ENCODE measurements around the gene EPN2.

EPN2 gene

GRCh38 chr17:19361944-19362276, 124.7 kb downstream of the EPN2 start:
- DNase-seq, result no peak
- H3K36me3 Mint-ChIP-seq, result no peaks in the 10 kb centered on the region
- peaks cover 21% of the 10 kb centered on the region for H3K4me1 Mint-ChIP-seq
- CTCF ChIA-PET, result interaction anchor here (0.7 to 5.9 kb wide), 8 partner anchors 11 to 930 kb away, joined by 3 to 102 read pairs (median 7); partner anchors contain the start of gene MAPK7
- H3K27me3 Mint-ChIP-seq, result peaks cover 78% of the 10 kb centered on the region
- H3K4me3 Mint-ChIP-seq, result peak overlapping the region; percentile 65
- H3K27ac Mint-ChIP-seq, result no peak overlapping the region
- H3K9me3 Mint-ChIP-seq, result no peaks in the 10 kb centered on the region

- Mint-ChIP-seq H3K4me1 (peaks cover 26% of the 10 kb centered on the region), H3K36me3 (no peaks in the 10 kb centered on the region), H3K27me3 (peaks cover 74% of the 10 kb centered on the region), H3K9me3 (no peaks in the 10 kb centered on the region), H3K27ac (peak within 1 kb of the TSS; percentile 78), H3K4me3 (peak within 1 kb of the TSS; percentile 82)
- CTCF ChIA-PET, result interaction anchor here (0.6 to 5.9 kb wide), 24 partner anchors 8 to 929 kb away, joined by 3 to 102 read pairs (median 4); partner anchors contain the start of gene MAPK7
- DNase-seq, result peak; percentile 94
Observed at GRCh38 chr17:19362277-19363113, 125.3 kb downstream of the EPN2 start, which contains the start of gene B9D1. B9D1 (minus strand) TSS chr17:19362723; CDS start chr17:19362569, 154 bp downstream.

GRCh38 chr17:19363114-19363438, 125.9 kb downstream of the EPN2 start:
- peaks cover 69% of the 10 kb centered on the region for H3K27me3 Mint-ChIP-seq
- no peak overlapping the region for H3K27ac Mint-ChIP-seq
- CTCF ChIA-PET, result interaction anchor here (0.7 to 5.9 kb wide), 21 partner anchors 8 to 403 kb away, joined by 3 to 102 read pairs (median 5); partner anchors contain the start of gene MAPK7
- H3K36me3 Mint-ChIP-seq, result no peaks in the 10 kb centered on the region
- peaks cover 32% of the 10 kb centered on the region for H3K4me1 Mint-ChIP-seq
- H3K9me3 Mint-ChIP-seq, result no peaks in the 10 kb centered on the region
- no peak for DNase-seq
- peak overlapping the region; percentile 82 for H3K4me3 Mint-ChIP-seq

GRCh38 chr17:19363460-19364035, 126.4 kb downstream of the EPN2 start:
- Mint-ChIP-seq H3K27me3 (peaks cover 64% of the 10 kb centered on the region), H3K9me3 (no peaks in the 10 kb centered on the region), H3K27ac (no peak overlapping the region), H3K36me3 (no peaks in the 10 kb centered on the region), H3K4me1 (peaks cover 37% of the 10 kb centered on the region), H3K4me3 (peak overlapping the region; percentile 11)
- DNase-seq, result no peak
- CTCF ChIA-PET, result interaction anchor here (0.7 to 5.9 kb wide), 19 partner anchors 8 to 403 kb away, joined by 3 to 102 read pairs (median 5); partner anchors contain the start of gene MAPK7

GRCh38 chr17:19364699-19365498, 127.7 kb downstream of the EPN2 start:
- H3K36me3 Mint-ChIP-seq, result peaks cover 2% of the 10 kb centered on the region
- no peak for DNase-seq
- H3K27me3 Mint-ChIP-seq, result peaks cover 50% of the 10 kb centered on the region
- H3K27ac Mint-ChIP-seq, result no peak overlapping the region
- no peak overlapping the region for H3K4me3 Mint-ChIP-seq
- CTCF ChIA-PET, result interaction anchor here (0.6 to 5.9 kb wide), 9 partner anchors 13 to 397 kb away, joined by 3 to 102 read pairs (median 3); partner anchors contain the start of gene MAPK7
- peaks cover 50% of the 10 kb centered on the region for H3K4me1 Mint-ChIP-seq
- no peaks in the 10 kb centered on the region for H3K9me3 Mint-ChIP-seq

GRCh38 chr17:19365499-19365817, 128.3 kb downstream of the EPN2 start:
- Mint-ChIP-seq H3K4me1 (peaks cover 56% of the 10 kb centered on the region), H3K36me3 (peaks cover 5% of the 10 kb centered on the region), H3K27me3 (peaks cover 45% of the 10 kb centered on the region), H3K27ac (no peak overlapping the region), H3K9me3 (no peaks in the 10 kb centered on the region), H3K4me3 (no peak overlapping the region)
- no peak for DNase-seq
- CTCF ChIA-PET, result interaction anchor here (0.6 to 5.9 kb wide), 7 partner anchors 9 to 280 kb away, joined by 3 to 102 read pairs (median 3); partner anchors contain the start of gene MAPK7

GRCh38 chr17:19365833-19366636, 128.9 kb downstream of the EPN2 start:
- H3K4me3 Mint-ChIP-seq, result no peak overlapping the region
- peaks cover 62% of the 10 kb centered on the region for H3K4me1 Mint-ChIP-seq
- H3K27ac Mint-ChIP-seq, result no peak overlapping the region

GRCh38 chr17:19366637-19366972, 129.4 kb downstream of the EPN2 start:
- Mint-ChIP-seq H3K4me3 (no peak overlapping the region), H3K4me1 (peaks cover 64% of the 10 kb centered on the region), H3K27me3 (peaks cover 36% of the 10 kb centered on the region), H3K36me3 (peaks cover 5% of the 10 kb centered on the region), H3K9me3 (no peaks in the 10 kb centered on the region), H3K27ac (no peak overlapping the region)
- CTCF ChIA-PET, result interaction anchor here (1.0 to 5.9 kb wide), 3 partner anchors 8 to 81 kb away, joined by 3 to 102 read pairs (median 4); partner anchors contain the start of gene MAPK7
- no peak for DNase-seq

More at GRCh38 chr17:19365833-19366636, 128.9 kb downstream of the EPN2 start:
- H3K36me3 Mint-ChIP-seq, result peaks cover 5% of the 10 kb centered on the region
- CTCF ChIA-PET, result interaction anchor here (0.6 to 5.9 kb wide), 7 partner anchors 8 to 280 kb away, joined by 3 to 102 read pairs (median 3); partner anchors contain the start of gene MAPK7
- no peaks in the 10 kb centered on the region for H3K9me3 Mint-ChIP-seq
- peaks cover 41% of the 10 kb centered on the region for H3K27me3 Mint-ChIP-seq
- no peak for DNase-seq

GRCh38 chr17:19368229-19368628, 131.1 kb downstream of the EPN2 start:
- H3K27me3 Mint-ChIP-seq, result peaks cover 28% of the 10 kb centered on the region
- no peak for DNase-seq
- no peak overlapping the region for H3K27ac Mint-ChIP-seq
- CTCF ChIA-PET, result no interaction called here
- no peaks in the 10 kb centered on the region for H3K9me3 Mint-ChIP-seq
- H3K4me1 Mint-ChIP-seq, result peaks cover 68% of the 10 kb centered on the region
- peaks cover 7% of the 10 kb centered on the region for H3K36me3 Mint-ChIP-seq
- H3K4me3 Mint-ChIP-seq, result no peak overlapping the region

- Mint-ChIP-seq H3K9me3 (no peaks in the 10 kb centered on the region), H3K36me3 (peaks cover 11% of the 10 kb centered on the region), H3K27me3 (peaks cover 21% of the 10 kb centered on the region), H3K4me3 (no peak overlapping the region), H3K27ac (peak overlapping the region; percentile 96), H3K4me1 (peaks cover 73% of the 10 kb centered on the region)
- peak; percentile 18 for DNase-seq
- CTCF ChIA-PET, result no interaction called here
Observed at GRCh38 chr17:19369107-19369778, 132.1 kb downstream of the EPN2 start.

GRCh38 chr17:19369846-19370492, 132.8 kb downstream of the EPN2 start:
- Mint-ChIP-seq H3K4me1 (peaks cover 78% of the 10 kb centered on the region), H3K9me3 (no peaks in the 10 kb centered on the region), H3K27me3 (peaks cover 15% of the 10 kb centered on the region), H3K4me3 (peak overlapping the region; percentile 65), H3K27ac (peak overlapping the region; percentile 96), H3K36me3 (peaks cover 15% of the 10 kb centered on the region)
- CTCF ChIA-PET, result no interaction called here
- peak; percentile 65 for DNase-seq

GRCh38 chr17:19370493-19370960, 133.4 kb downstream of the EPN2 start:
- Mint-ChIP-seq H3K9me3 (no peaks in the 10 kb centered on the region), H3K4me1 (peaks cover 78% of the 10 kb centered on the region), H3K36me3 (peaks cover 15% of the 10 kb centered on the region), H3K27ac (peak overlapping the region; percentile 96), H3K4me3 (peak overlapping the region; percentile 65), H3K27me3 (peaks cover 12% of the 10 kb centered on the region)
- CTCF ChIA-PET, result interaction anchor here (1.3 kb wide), 1 partner anchor 8 kb away, joined by 5 read pairs; the partner anchor contains the start of gene B9D1
- DNase-seq, result peak; percentile 46

Measured in activated naive CD4-positive, alpha-beta T cell treated with anti-CD3 and anti-CD28 coated beads, Interleukin-2, amount 10 ng/mL, durations not matched to agents 7 days and 5 days (primary cell).